HG03066 (cell line): ENCODE data around the gene PEX5L.

Source experiments
- ATAC-seq: cut with Tn5 transposase; IDR thresholded peaks from one replicate; pipeline ENCODE4 v1.9.1; 2021; ENCODE audit warnings: low read depth; ENCODE audit not compliant: unreplicated experiment

Gene PEX5L

DNA sequence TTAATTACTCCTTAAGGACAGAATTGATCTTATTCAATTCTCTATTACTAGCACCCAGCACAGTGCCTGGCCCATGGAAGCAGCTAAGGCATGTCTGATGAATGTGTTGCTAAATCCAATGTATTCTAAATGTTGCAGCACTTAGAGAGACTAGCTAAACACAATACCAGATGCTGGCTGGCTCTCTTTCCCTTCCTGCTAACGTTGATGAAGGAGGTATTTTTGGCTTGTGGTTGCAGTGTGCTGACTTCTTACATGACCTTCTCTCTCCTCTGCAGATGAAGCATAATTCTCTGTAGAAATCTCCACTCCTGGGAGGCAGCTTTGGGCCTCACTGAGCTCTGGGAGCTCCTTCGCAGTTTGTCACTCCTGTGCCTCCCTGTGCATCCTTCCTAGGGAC is 183.6 kb downstream of the PEX5L start:
- ATAC-seq: no peak

DNA sequence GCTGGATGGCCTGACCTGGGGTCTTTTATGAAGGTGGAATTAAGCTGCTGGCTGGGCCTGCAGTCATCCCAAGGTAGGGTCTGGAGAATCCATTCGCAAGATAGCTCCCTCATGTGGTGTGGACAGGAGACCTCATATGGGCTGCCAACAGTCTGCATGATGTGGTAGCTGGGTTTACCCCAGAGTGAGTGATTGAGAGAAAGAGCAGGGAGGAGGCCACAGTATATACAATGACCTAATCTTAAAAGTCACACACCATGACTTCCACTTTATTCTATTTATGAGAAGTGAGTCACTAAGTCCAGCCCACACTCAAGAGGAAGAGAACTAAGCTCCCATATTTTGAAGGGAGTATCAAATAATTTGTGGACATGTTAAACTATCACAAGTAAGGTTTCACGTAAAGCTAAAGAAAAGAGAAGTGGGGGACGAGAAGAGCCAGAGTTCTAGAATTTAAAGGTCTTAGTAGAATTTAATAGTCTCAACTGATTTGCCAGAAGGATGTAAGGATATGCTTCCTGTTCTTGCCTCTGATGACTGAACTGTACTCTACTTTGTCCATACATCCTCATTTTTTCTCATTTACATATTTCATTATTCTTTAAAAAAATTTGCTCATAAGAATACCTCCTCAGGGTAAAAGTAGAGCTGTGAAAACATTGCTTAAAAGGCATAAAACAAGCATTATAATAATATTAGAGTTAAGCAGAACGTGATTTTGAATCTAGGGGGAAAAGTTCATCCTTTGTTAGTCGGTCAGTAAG is 184.4 kb downstream of the PEX5L start:
- no peak for ATAC-seq

GRCh38 chr3:179848711-179849110 is 188.0 kb downstream of the PEX5L start:
- no peak for ATAC-seq

DNA sequence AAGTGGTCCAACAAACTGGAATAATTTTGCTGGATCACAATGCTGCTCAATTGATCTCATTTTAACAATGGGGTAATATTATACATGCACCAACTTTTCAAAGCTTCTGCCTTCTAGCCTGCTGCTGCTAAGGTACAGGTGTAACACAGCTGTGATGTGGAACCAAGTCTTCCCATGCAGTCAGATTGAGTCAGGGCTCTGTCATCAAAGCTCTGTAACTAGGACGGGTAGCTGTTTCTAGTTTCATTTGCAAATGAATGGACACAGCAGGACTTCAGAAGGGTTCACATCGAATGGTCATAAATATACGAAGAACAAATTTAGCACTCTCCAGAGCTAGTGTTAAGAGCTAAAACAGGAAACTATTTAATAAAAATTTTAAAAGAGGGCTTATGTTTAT is 194.7 kb downstream of the PEX5L start:
- no peak for ATAC-seq

GRCh38 chr3:179840985-179841384 is 195.8 kb downstream of the PEX5L start:
- ATAC-seq: no peak

GRCh38 chr3:179837374-179837773 is 199.4 kb downstream of the PEX5L start:
- ATAC-seq: no peak

- ATAC-seq: no peak
Observed at GRCh38 chr3:179833294-179833693, 203.4 kb downstream of the PEX5L start.

DNA sequence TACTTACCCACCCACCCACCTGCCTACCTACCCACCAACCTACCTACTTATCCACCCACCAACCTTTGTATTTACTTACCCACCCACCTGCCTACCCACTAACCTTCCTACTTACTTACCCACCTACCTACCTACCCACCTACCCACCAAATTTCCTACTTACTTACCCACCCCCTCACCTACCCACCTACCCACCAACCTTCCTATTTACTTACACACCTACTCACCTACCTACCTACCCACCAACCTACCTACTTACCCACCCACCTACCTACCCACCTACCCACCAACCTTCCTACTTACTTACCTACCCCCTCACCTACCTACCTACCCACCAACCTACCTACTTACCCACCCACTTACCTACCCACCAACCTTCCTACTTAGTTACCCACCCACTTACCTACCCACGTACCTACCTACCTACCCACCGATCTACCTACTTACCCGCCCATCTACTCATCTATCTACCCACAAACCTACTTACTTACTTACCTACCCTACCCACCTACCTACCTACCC is 204.3 kb downstream of the PEX5L start:
- ATAC-seq: no peak

- ATAC-seq: no peak
Observed at GRCh38 chr3:179829401-179829800, 207.3 kb downstream of the PEX5L start.

DNA sequence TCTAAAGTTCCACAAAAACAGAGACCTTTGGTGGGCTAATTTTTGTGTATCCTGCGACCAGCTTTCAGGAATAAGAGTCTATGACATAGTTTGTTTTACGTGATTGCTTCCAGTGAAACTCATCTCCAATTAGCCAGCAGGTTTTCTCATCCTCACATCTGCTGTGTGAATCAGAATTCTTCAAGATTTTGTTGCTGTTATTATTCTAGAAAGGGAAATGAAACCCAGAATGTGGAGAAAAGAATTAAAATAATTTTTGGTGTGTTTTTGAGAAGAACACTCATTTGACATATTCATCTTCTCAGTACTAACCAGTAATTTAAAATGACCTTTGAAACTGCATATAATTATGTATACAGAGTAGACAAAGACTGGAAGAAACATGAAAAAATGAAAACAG is 208.0 kb downstream of the PEX5L start:
- ATAC-seq: no peak

GRCh38 chr3:179826247-179826637 is 210.5 kb downstream of the PEX5L start:
- ATAC-seq: no peak

DNA sequence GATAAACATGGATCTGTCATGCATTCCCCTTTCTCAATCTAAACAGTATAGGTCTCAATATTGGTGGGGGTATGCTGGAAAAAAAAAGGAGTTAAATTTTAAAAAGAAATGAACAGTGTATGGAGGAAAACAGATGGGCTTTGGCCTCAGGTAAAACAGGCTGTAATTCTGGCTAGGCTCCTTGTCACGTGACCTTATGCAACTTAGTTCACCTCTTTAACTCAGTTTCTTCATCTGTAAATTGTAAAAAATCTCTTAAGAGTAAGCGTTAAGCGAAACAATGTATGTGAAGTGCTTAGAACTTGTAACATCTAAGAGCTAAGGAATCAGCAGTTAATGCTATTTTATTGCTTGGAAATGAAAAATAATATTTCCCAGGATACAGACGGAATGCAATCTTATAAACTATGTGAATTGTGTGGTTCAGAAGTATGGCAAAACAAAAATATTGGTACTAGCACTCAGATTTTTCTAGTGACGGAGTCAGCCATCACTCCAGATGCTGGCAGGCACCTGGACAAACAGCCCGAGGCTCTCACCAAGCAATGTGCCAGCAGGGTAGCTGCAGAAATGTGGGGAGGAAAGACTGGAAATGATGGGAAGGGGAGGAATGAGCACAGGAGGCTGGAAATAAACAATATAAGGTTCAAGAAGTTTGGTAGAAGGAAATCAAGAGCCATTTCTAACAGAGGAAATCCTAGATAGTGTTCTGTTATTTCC is 211.1 kb downstream of the PEX5L start:
- ATAC-seq: no peak

GRCh38 chr3:179822296-179822695 is 214.4 kb downstream of the PEX5L start:
- no peak for ATAC-seq

DNA sequence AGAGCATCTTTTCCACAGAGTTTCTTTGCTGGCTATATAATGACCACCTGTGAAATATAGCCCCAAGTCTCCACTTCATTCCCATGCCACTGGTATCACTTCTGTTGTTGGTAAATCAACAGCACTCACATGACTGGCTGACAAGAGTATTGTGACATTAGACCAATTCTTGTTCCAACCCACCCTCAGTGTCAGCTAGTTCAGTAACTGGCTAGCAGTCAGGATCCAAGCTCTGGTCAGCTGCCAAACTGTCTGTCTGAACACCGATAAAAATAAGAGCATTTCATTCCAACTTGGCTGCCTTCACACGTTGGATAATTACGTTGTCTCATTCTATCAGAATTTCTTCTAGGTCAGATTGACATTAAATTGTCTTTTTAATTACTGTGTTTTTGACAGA is 217.4 kb downstream of the PEX5L start:
- no peak for ATAC-seq

DNA sequence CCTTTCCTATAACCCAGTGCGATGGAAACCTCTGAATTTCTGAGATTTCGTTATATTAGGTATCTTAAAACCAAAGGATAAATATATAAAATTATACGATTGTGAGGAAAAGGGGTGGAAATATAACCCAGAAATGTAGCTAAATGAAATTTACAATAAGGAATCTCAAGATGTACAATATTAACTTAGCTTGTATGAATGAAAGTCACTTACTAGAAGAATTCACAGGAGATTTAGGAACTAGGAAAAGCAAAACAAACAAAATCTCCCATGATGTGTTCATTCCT is 224.7 kb downstream of the PEX5L start:
- ATAC-seq: no peak

DNA sequence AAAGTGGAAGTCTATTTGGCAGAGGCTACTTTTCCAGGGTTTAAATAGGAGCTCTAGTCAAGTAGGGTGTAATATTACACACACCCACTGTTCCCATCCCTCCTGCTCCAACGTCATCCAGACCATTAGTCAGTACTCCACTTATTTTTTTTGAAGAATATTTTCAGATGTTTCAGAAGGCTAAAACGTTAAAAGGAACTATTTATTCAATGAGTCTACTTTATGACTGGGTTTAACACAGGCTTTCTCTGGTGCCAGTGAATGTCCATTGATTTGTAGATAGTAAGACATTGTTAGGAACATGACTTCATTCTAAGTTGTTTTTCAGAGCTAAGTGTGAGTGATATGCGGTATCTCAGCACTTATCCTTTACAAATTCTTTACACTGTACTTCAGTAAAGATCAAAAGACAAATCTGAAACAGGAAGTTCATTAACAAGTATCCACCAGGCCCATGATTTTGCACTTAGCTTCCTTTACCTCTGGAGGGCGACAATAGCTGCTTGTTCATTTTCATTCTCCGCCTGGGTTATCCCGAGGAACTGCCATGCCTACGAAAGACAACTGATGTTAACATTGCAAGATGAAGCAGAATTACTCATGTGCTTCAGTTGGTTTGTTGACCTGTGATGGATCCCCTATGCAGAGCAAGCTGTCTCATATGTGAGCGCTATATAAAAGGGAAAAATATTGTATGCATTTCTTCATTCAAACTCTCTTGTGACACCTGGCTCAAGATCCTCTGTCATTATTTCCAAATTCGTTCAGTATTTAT is 225.2 kb downstream of the PEX5L start:
- ATAC-seq: peak; percentile 93

- no peak for ATAC-seq
Observed at GRCh38 chr3:179809639-179810038, 227.1 kb downstream of the PEX5L start.

- no peak for ATAC-seq
Observed at GRCh38 chr3:179807588-179807987, 229.1 kb downstream of the PEX5L start.

DNA sequence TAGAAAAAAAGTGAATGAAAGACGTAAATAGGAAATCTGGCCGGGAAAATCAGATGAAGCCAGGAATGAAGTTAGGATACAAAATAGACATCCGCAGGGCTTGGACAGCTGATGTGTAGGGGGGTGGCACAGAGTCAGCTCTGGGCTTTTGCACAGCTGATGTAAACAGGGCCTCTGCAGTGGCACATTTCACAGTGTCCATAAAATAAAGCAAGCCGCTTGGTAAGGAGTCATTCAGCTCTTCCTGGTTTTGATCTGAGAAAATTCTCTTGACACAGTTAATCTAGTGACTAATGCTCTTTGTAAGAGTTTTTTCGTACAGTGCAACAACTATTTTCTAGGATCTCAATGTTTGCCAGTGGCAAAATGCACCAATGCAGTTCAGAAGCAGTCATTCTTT is 230.6 kb downstream of the PEX5L start:
- ATAC-seq: no peak

DNA sequence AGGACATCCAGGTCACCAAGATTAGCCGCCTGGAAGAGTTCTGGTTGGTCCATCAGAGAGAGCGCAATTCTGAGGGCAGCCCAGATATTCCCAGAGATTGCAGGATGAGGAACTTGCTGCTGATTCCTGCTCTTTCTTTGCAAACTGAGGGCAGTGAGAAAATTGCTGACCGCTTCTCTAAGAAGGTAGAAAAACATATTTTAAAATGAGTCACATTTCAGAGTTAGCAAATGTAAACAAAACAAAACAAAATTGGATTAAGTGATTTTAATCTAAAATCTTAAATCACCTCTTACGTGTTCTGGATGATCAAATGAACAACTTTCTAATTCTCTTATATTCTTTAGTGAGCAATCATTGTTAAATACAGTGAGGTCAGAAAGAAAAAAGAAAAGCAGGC is 234.9 kb downstream of the PEX5L start:
- ATAC-seq: no peak

- ATAC-seq: no peak
Observed at GRCh38 chr3:179801263-179801662, 235.5 kb downstream of the PEX5L start.
